Measurements from ENCODE around the gene SULF2. TPM values are rescaled to one million over a fixed set of nuclear protein-coding genes. Genes with fewer than 3 reads are reported as not detected.

The SULF2 gene
- polyA plus RNA-seq, 1 donor from 2014 or later: 1.7 TPM

DNA sequence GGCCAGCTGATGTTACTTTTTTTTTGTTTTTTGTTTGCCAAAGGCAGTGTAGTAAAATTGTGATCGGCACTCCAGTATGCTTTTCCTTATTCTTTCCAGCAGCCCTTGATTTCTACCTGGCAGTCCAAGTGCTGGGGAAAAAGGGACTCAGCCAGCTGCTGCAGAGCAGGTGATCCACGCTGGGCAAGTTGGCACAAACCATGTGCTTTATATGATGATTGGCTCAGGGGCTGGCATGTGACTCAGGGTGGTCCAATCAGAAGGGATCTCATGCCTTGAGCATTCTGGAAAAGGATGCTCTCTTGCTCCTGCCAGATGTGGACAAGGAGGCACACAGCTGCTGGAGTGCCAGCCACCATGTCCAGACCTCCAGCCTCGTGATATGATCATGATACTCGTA lies 54.5 kb downstream of the SULF2 start:
- peaks cover 0 to 1% (median 0%) of the 10 kb centered on the region in 3 donors for H3K9me3 Mint-ChIP-seq
- peaks cover 15 to 32% (median 24%) of the 10 kb centered on the region in 3 donors for H3K4me1 Mint-ChIP-seq
- peak overlapping the region in 1 of 3 donors; percentile 85 for H3K27ac Mint-ChIP-seq
- H3K27me3 Mint-ChIP-seq: no peaks in the 10 kb centered on the region
- H3K4me3 Mint-ChIP-seq: no peak overlapping the region
- H3K36me3 Mint-ChIP-seq: no peaks in the 10 kb centered on the region

GRCh38 chr20:47729472-47729871 lies 55.8 kb downstream of the SULF2 start:
- Mint-ChIP-seq H3K4me3 (peak overlapping the region in 1 of 4 donors; percentile 33), H3K27ac (peak overlapping the region; percentile 27 to 93 (median 46)), H3K27me3 (no peaks in the 10 kb centered on the region), H3K36me3 (no peaks in the 10 kb centered on the region), H3K9me3 (no peaks in the 10 kb centered on the region), H3K4me1 (peaks cover 22 to 42% (median 29%) of the 10 kb centered on the region in 3 donors)

- Mint-ChIP-seq H3K36me3 (no peaks in the 10 kb centered on the region), H3K4me3 (peak overlapping the region; percentile 66 to 97 (median 87)), H3K4me1 (peaks cover 22 to 45% (median 35%) of the 10 kb centered on the region in 3 donors), H3K27ac (peak overlapping the region; percentile 83 to 98 (median 93)), H3K9me3 (no peaks in the 10 kb centered on the region), H3K27me3 (no peaks in the 10 kb centered on the region)
Observed at GRCh38 chr20:47727909-47728361, 57.3 kb downstream of the SULF2 start.

DNA sequence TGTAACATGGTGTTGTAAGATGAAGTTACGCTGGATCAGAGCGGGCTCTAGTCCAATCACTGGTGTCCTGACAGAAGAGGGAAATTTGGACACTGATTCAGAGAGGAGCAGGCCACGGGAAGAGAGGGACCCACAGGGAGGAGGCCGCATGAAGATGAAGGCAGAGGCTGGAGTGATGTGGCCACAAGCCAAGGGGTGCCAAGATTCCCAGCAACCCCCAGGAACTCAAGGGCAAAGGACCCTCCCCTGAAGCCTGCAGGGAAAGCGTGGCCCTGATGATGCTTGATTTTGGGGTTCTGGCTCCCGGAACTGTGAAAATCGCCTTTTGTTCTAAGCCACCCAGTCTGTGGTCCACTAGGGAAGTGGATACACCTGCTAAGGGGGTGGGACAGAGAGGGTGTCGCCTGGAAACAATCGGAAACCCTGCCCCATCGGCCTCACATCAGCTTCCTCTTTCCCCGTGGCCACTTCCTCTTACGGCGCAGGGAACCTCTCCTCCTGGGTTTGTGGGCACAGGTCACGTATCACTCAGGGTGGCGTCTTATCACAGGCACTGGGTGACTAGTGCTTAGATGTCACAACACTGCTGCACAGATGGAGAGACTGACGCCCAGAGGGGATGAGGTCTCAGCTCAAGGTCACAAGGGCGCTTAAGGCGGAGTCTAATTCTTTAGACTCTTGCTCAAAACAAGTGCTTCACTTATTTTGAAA lies 58.0 kb downstream of the SULF2 start:
- H3K27ac Mint-ChIP-seq: peak overlapping the region; percentile 83 to 98 (median 93)
- H3K27me3 Mint-ChIP-seq: no peaks in the 10 kb centered on the region
- H3K9me3 Mint-ChIP-seq: no peaks in the 10 kb centered on the region
- H3K4me3 Mint-ChIP-seq: peak overlapping the region; percentile 66 to 97 (median 87)
- H3K4me1 Mint-ChIP-seq: peaks cover 22 to 45% (median 35%) of the 10 kb centered on the region in 3 donors
- H3K36me3 Mint-ChIP-seq: no peaks in the 10 kb centered on the region

DNA sequence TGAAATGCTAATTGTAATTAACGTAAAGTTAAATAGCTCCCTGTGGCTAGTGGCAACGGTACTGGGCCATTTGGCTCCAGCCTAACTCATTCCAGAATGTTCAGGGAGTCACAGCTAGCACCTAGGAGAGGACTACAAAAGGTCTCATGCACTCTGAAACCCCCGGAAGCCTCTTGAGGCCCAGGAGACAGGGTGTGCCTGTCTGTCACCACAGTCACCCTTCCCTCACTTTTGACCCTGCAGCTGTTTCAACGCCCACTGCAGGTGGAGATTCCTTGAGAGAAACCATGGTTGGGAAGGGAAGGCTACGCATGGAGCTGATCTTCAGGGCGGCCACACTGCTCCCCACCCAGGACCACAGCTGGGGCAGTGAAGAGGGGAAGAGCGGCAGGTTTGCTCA lies 58.6 kb downstream of the SULF2 start:
- Mint-ChIP-seq H3K27me3 (no peaks in the 10 kb centered on the region), H3K9me3 (no peaks in the 10 kb centered on the region), H3K27ac (peak overlapping the region; percentile 83 to 98 (median 93)), H3K4me3 (peak overlapping the region; percentile 25 to 97 (median 79)), H3K36me3 (no peaks in the 10 kb centered on the region), H3K4me1 (peaks cover 22 to 45% (median 35%) of the 10 kb centered on the region in 3 donors)

- peak overlapping the region in 2 of 4 donors; percentile 68 for H3K4me3 Mint-ChIP-seq
- no peaks in the 10 kb centered on the region for H3K9me3 Mint-ChIP-seq
- no peaks in the 10 kb centered on the region for H3K27me3 Mint-ChIP-seq
- H3K27ac Mint-ChIP-seq: peak overlapping the region; percentile 81 to 93 (median 83)
- H3K36me3 Mint-ChIP-seq: no peaks in the 10 kb centered on the region
- H3K4me1 Mint-ChIP-seq: peaks cover 22 to 45% (median 35%) of the 10 kb centered on the region in 3 donors
Observed at GRCh38 chr20:47725248-47725973, 59.9 kb downstream of the SULF2 start.

DNA sequence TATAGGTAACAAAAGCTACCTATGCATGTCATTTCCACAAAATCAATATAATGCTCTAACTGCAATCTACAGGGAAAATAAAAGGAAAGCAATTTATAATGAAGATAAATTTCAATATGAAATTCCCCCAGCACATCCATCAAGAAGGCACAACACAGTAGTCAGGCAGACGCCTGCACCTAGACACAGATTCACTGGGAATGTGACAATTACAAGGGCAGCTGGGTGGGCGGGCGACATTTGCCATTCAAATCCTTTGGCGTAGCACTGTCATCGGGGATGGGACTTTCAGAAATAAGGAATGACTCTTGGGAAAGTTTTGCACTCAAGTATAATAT lies 60.4 kb downstream of the SULF2 start:
- Mint-ChIP-seq H3K9me3 (no peaks in the 10 kb centered on the region), H3K4me1 (peaks cover 22 to 45% (median 35%) of the 10 kb centered on the region in 3 donors), H3K36me3 (no peaks in the 10 kb centered on the region), H3K4me3 (no peak overlapping the region), H3K27me3 (no peaks in the 10 kb centered on the region), H3K27ac (peak overlapping the region in 2 of 3 donors; percentile 83 to 93)

DNA sequence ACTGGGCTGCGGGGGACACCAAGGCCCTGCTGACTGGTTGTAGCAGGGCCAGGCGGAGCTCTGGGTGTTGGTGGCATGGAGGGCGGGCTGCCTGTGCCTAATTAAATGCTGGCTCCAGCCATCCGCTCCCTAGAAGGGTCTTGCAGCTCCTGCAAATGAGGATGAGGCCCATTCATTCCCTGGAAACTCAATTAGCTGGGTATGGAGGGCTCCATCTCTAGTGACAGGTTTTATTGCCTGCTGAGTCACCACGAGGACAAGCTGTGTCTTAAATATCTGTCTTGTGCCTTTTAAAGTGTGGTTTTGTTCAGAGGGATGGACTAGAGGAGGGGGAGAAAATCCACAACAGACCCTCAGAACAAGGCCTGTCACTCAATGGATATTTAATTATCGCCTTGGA lies 60.9 kb downstream of the SULF2 start:
- H3K9me3 Mint-ChIP-seq: no peaks in the 10 kb centered on the region
- no peak overlapping the region for H3K4me3 Mint-ChIP-seq
- no peaks in the 10 kb centered on the region for H3K27me3 Mint-ChIP-seq
- peak overlapping the region in 2 of 3 donors; percentile 81 to 83 for H3K27ac Mint-ChIP-seq
- peaks cover 22 to 44% (median 35%) of the 10 kb centered on the region in 3 donors for H3K4me1 Mint-ChIP-seq
- H3K36me3 Mint-ChIP-seq: no peaks in the 10 kb centered on the region

- H3K4me1 Mint-ChIP-seq: peaks cover 22 to 37% (median 32%) of the 10 kb centered on the region in 3 donors
- no peaks in the 10 kb centered on the region for H3K27me3 Mint-ChIP-seq
- H3K9me3 Mint-ChIP-seq: no peaks in the 10 kb centered on the region
- H3K4me3 Mint-ChIP-seq: no peak overlapping the region
- H3K36me3 Mint-ChIP-seq: no peaks in the 10 kb centered on the region
- peak overlapping the region in 1 of 3 donors; percentile 53 for H3K27ac Mint-ChIP-seq
Observed at GRCh38 chr20:47723322-47723721, 62.0 kb downstream of the SULF2 start.

DNA sequence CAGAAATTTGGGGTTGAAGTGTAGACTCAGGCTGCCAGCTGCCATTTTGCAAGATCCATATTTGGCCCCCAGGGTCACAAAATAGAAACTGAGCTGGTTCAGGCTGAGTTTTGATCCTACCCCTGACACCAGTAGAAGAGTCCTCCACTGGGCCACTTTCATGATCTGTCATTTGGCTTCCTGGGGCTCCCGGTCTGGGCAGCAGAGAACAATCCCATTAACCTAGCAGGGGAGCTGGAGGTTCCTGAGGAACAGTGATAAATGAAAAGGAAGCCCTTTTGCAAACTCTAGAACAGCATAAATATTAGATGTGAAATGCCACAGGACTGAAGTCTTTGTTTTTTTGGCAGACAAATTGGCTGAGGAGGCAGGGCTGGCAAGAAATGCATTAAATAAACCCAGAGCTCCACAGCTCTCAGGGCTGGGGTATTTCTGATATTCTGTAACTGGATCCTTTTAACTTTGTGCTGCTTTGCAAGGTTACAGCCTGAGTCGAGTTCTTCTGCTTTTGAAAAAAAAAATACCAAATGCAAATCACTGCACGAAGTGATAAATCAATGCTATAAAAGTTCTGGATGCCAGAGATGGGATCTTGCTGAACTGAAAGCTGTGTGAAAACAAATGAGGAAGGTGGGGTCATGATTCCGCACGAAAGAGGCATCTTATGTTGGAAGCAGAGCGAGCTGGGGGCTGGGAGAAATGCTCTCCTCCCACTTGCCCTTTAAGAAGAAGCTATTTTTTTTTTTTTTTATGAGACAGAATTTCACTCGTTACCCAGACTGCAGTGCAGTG lies 64.4 kb downstream of the SULF2 start:
- Mint-ChIP-seq H3K9me3 (no peaks in the 10 kb centered on the region), H3K4me3 (no peak overlapping the region), H3K36me3 (no peaks in the 10 kb centered on the region), H3K4me1 (peaks cover 8 to 13% (median 11%) of the 10 kb centered on the region in 3 donors), H3K27me3 (peaks cover under 1% of the 10 kb centered on the region), H3K27ac (no peak overlapping the region)

GRCh38 chr20:47719625-47720024 lies 65.7 kb downstream of the SULF2 start:
- H3K4me3 Mint-ChIP-seq: peak overlapping the region in 1 of 4 donors; percentile 3
- peaks cover 0 to 6% (median 3%) of the 10 kb centered on the region in 3 donors for H3K4me1 Mint-ChIP-seq
- no peak overlapping the region for H3K27ac Mint-ChIP-seq
- H3K27me3 Mint-ChIP-seq: peaks cover 5% of the 10 kb centered on the region
- H3K36me3 Mint-ChIP-seq: no peaks in the 10 kb centered on the region
- H3K9me3 Mint-ChIP-seq: no peaks in the 10 kb centered on the region

DNA sequence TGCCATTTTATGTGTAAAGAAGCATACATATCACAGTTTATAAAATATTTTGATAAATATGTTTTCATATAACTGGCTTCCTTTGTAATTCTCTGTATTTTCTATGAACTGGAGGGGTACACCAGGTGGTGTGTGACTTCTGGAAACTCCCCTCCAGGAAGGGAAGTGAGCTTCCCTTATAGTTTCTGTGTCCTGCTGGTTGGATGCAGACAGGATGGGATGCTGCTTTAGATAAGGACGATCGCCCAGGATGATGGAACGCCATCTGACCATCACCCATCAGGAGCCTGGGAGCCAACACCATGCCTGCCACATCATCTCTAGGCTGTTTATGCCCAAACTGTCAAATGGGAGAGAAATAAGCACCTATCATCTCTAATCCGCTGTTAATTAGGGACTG lies 66.1 kb downstream of the SULF2 start:
- no peak overlapping the region for H3K27ac Mint-ChIP-seq
- H3K9me3 Mint-ChIP-seq: no peaks in the 10 kb centered on the region
- no peaks in the 10 kb centered on the region for H3K36me3 Mint-ChIP-seq
- peaks cover 5% of the 10 kb centered on the region for H3K27me3 Mint-ChIP-seq
- H3K4me1 Mint-ChIP-seq: peaks cover 0 to 6% (median 3%) of the 10 kb centered on the region in 3 donors
- H3K4me3 Mint-ChIP-seq: no peak overlapping the region

- Mint-ChIP-seq H3K27me3 (peaks cover 5% of the 10 kb centered on the region), H3K4me1 (peaks cover 0 to 4% (median 3%) of the 10 kb centered on the region in 3 donors), H3K27ac (no peak overlapping the region), H3K9me3 (no peaks in the 10 kb centered on the region), H3K4me3 (no peak overlapping the region), H3K36me3 (no peaks in the 10 kb centered on the region)
Observed at GRCh38 chr20:47718398-47718797, 66.9 kb downstream of the SULF2 start.

GRCh38 chr20:47717421-47717820 lies 67.9 kb downstream of the SULF2 start:
- Mint-ChIP-seq H3K9me3 (no peaks in the 10 kb centered on the region), H3K27me3 (peaks cover 7% of the 10 kb centered on the region), H3K4me1 (no peaks in the 10 kb centered on the region), H3K27ac (no peak overlapping the region), H3K4me3 (no peak overlapping the region), H3K36me3 (no peaks in the 10 kb centered on the region)
